CD1c-positive myeloid dendritic cell (primary cell): ENCODE results near the gene CHRM2.

ENCODE experiments used
- DNase-seq: peaks from one replicate; pipeline ENCODE4 v3.0.0-alpha.2; 2016; ENCODE audit errors: extremely low spot score

Gene CHRM2

GRCh38 chr7:137025469-137026175 is 157.2 kb downstream of the CHRM2 start:
- no peak for DNase-seq

- no peak for DNase-seq
Measured at GRCh38 chr7:137026176-137026500, 157.7 kb downstream of the CHRM2 start.

GRCh38 chr7:137032436-137032835 is 164.0 kb downstream of the CHRM2 start:
- DNase-seq = no peak

GRCh38 chr7:137036768-137037167 is 168.3 kb downstream of the CHRM2 start:
- no peak for DNase-seq

- no peak for DNase-seq
Measured at GRCh38 chr7:137038706-137039105, 170.3 kb downstream of the CHRM2 start.

- no peak for DNase-seq
Measured at GRCh38 chr7:137040745-137041144, 172.3 kb downstream of the CHRM2 start.

GRCh38 chr7:137045573-137045972 is 177.1 kb downstream of the CHRM2 start:
- no peak for DNase-seq

- DNase-seq = no peak
Measured at GRCh38 chr7:137069249-137069963, 201.0 kb downstream of the CHRM2 start.
